Prostate gland (tissue), 2 donors: ENCODE measurements around the gene GSG1L.

Source experiments
- POLR2A ChIP-seq: fragments of 450-650 bp; IDR thresholded peaks from one replicate; pipeline ENCODE4 v1.6.1; 2016; ENCODE audit warnings: antibody characterized with exemption, mild to moderate bottlenecking
- POLR2AphosphoS5 ChIP-seq: sonication (generic); formaldehyde crosslinking; IDR thresholded peaks from one replicate; pipeline ENCODE4 v1.6.1; 2017; ENCODE audit warnings: antibody characterized with exemption
- TF ChIP-seq, protein P1 (sequence below), 4 experiments: fragments of 200-600 bp in 2 of 4; fragments of 450-650 bp in 2 of 4; sonication (generic) in 2 of 4; IDR thresholded peaks; 1 replicate in 3 of 4; 2 replicates in 1 of 4; pipeline ENCODE4 v1.5.1; 2016 to 2019; ENCODE audit warnings: antibody characterized with exemption in 4 of 4, mild to moderate bottlenecking in 2 of 4, moderate library complexity in 2 of 4

DNA sequence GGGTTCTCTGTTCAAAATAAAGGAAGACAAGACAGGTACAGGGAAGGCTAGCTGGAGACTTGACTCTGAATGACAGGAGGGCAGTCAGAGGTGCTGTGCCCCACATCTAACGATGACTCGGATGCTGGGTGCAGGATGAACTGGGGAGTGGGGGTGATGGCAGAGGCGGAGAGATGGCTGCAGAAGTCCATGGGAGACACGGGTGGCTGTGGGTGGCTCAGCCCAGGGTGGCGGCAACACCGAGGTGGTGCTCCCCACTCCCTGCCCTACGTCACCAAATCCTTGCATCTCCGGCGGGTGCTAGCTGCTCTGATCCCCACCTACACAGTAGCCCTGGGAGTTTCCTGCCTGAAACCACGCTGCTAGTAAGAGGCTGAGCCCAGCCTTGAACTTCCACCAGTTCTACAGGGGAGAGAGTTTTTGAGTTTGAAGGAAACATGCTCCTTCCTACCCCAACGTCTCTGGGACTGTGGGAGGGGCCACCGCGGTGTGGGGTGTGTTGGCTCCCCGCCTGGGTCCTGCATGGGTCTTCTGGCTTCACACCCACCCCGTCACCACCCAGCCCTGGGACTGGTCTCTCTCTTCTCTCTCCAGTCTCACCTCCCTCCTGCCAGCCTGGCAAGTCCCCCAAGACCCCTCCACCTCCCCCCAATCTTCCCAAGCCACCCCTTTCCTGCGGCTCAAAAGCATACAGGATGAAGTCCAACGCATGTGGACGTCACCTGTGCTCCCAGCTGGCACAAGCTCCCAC is 4.5 kb downstream of the GSG1L start:
- TF ChIP-seq, protein P1, sequence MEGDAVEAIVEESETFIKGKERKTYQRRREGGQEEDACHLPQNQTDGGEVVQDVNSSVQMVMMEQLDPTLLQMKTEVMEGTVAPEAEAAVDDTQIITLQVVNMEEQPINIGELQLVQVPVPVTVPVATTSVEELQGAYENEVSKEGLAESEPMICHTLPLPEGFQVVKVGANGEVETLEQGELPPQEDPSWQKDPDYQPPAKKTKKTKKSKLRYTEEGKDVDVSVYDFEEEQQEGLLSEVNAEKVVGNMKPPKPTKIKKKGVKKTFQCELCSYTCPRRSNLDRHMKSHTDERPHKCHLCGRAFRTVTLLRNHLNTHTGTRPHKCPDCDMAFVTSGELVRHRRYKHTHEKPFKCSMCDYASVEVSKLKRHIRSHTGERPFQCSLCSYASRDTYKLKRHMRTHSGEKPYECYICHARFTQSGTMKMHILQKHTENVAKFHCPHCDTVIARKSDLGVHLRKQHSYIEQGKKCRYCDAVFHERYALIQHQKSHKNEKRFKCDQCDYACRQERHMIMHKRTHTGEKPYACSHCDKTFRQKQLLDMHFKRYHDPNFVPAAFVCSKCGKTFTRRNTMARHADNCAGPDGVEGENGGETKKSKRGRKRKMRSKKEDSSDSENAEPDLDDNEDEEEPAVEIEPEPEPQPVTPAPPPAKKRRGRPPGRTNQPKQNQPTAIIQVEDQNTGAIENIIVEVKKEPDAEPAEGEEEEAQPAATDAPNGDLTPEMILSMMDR (IDR thresholded peaks at IDR 0.05): no peak
- TF ChIP-seq POLR2AphosphoS5 (no peak), POLR2A (no peak)
